SK-N-SH (cell line): ENCODE measurements around the gene KIF3C. TPM values are rescaled to one million over a fixed set of nuclear protein-coding genes. Genes with fewer than 3 reads are reported as not detected.

Source experiments
- CTCF ChIA-PET: fragments of 300-600, 350-600 bp; formaldehyde crosslinking; extraction: SDS; loops from one replicate; lab custom pipeline; 2021; lab: Yijun Ruan, JAX
- POLR2A ChIA-PET: fragments of 350-600 bp; sonication (Branson Sonifier 250); formaldehyde crosslinking; extraction: SDS; loops from one replicate; lab custom pipeline; 2020; ENCODE audit warnings: antibody characterized with exemption, inconsistent platforms; lab: Yijun Ruan, JAX
- DNase-seq: peaks from one replicate; pipeline ENCODE4 v3.0.0; 2012
- H2AFZ ChIP-seq: fragments of 200-600 bp; sonication (generic); 2 replicates; pipeline ENCODE4 v1.8.1; 2016; ENCODE audit warnings: antibody characterized with exemption, mild to moderate bottlenecking, low read depth
- H3F3A ChIP-seq: fragments of 200-600 bp; sonication (generic); replicated peaks from 2 replicates; pipeline ENCODE3; 2016; ENCODE audit warnings: antibody characterized with exemption, mild to moderate bottlenecking; ENCODE audit not compliant: insufficient read depth
- H3K27ac ChIP-seq, 2 experiments: fragments of 200-500 bp in 1 of 2; fragments of 200-600 bp in 1 of 2; sonication (Bioruptor generic) in 1 of 2; sonication (generic), shearing (Covaris generic) in 1 of 2; 2 replicates each; pipeline versions ENCODE4 v1.5.1 to v1.6.1; 2014 to 2016; ENCODE audit warnings: low read depth in 2 of 2, inconsistent platforms in 1 of 2, low read length in 1 of 2, mild to moderate bottlenecking in 1 of 2, mixed read lengths in 1 of 2
- H3K27me3 ChIP-seq: fragments of 200-600 bp; sonication (generic), shearing (Covaris generic); 2 replicates; pipeline ENCODE4 v1.6.1; 2016; ENCODE audit warnings: mixed run types; ENCODE audit not compliant: insufficient read depth
- H3K36me3 ChIP-seq, 2 experiments: fragments of 200-500 bp in 1 of 2; fragments of 200-600 bp in 1 of 2; sonication (Bioruptor generic) in 1 of 2; sonication (generic) in 1 of 2; replicated peaks in 1 of 2; 2 replicates each; pipeline versions ENCODE3 to v1.5.1; 2014 to 2016; ENCODE audit warnings: low read length in 1 of 2, mild to moderate bottlenecking in 1 of 2; ENCODE audit not compliant: insufficient read depth in 2 of 2, control insufficient read depth in 1 of 2
- H3K4me1 ChIP-seq, 2 experiments: fragments of 200-500 bp in 1 of 2; fragments of 200-600 bp in 1 of 2; sonication (Bioruptor generic) in 1 of 2; sonication (generic), shearing (Covaris generic) in 1 of 2; 2 replicates each; pipeline versions ENCODE4 v1.5.1 to v1.6.1; 2014 to 2016; ENCODE audit warnings: low read depth in 1 of 2, low read length in 1 of 2, mixed run types in 1 of 2; ENCODE audit not compliant: insufficient read depth in 2 of 2, control insufficient read depth in 1 of 2
- H3K4me2 ChIP-seq: fragments of 200-600 bp; sonication (generic), shearing (Covaris generic); 2 replicates; pipeline ENCODE4 v1.6.1; 2017; ENCODE audit warnings: mixed run types
- H3K4me3 ChIP-seq, 2 experiments: fragments of 200-500 bp in 1 of 2; fragments of 200-600 bp in 1 of 2; sonication (Bioruptor generic) in 1 of 2; sonication (generic), shearing (Covaris generic) in 1 of 2; 2 replicates each; pipeline versions ENCODE4 v1.5.1 to v1.8.1; 2014 to 2016; ENCODE audit warnings: low read depth in 2 of 2, inconsistent platforms in 1 of 2, low read length in 1 of 2, mild to moderate bottlenecking in 1 of 2, mixed read lengths in 1 of 2, moderate library complexity in 1 of 2
- H3K79me2 ChIP-seq: fragments of 200-600 bp; sonication (generic); 2 replicates; pipeline ENCODE4 v1.8.1; 2017; ENCODE audit warnings: mild to moderate bottlenecking; ENCODE audit not compliant: insufficient read depth
- H3K9ac ChIP-seq: fragments of 200-600 bp; sonication (generic); 2 replicates; pipeline ENCODE4 v1.6.1; 2017; ENCODE audit warnings: mixed run types
- H3K9me2 ChIP-seq: fragments of 200-600 bp; sonication (generic); 2 replicates; pipeline ENCODE4 v1.6.1; 2017; ENCODE audit warnings: mixed run types
- H3K9me3 ChIP-seq: fragments of 200-600 bp; sonication (generic); 2 replicates; pipeline ENCODE4 v1.6.1; 2017; ENCODE audit warnings: mixed run types, mild to moderate bottlenecking, moderate library complexity
- H4K20me1 ChIP-seq: fragments of 200-600 bp; sonication (generic); 2 replicates; pipeline ENCODE4 v1.6.1; 2017; ENCODE audit warnings: mild to moderate bottlenecking, mixed run types; ENCODE audit not compliant: insufficient read depth
- EP300 ChIP-seq, 2 experiments: IDR thresholded peaks; 2 replicates each; pipeline versions ENCODE4 v1.4.0 to v1.6.1; 2012; ENCODE audit warnings: borderline replicate concordance in 1 of 2, low read depth in 1 of 2, low read length in 1 of 2
- FOXJ3 ChIP-seq: sonication (generic); formaldehyde crosslinking; IDR thresholded peaks from 2 replicates; pipeline ENCODE4 v1.5.1; 2020; ENCODE audit warnings: mild to moderate bottlenecking, missing genetic modification reagents
- NRF1 ChIP-seq: IDR thresholded peaks from 2 replicates; pipeline ENCODE4 v1.6.1; 2012; ENCODE audit warnings: low read depth, mild to moderate bottlenecking, low read length
- POLR2AphosphoS5 ChIP-seq: IDR thresholded peaks from 2 replicates; pipeline ENCODE4 v1.6.1; 2012; ENCODE audit warnings: low read depth, low read length
- RCOR1 ChIP-seq: fragments of 150-350 bp; IDR thresholded peaks from 2 replicates; pipeline ENCODE4 v1.6.1; 2017; ENCODE audit warnings: antibody characterized with exemption, low read length
- RXRA ChIP-seq: IDR thresholded peaks from 2 replicates; pipeline ENCODE4 v1.4.0; 2012; ENCODE audit warnings: low read depth, mild to moderate bottlenecking, borderline replicate concordance
- SMC3 ChIP-seq: IDR thresholded peaks from 2 replicates; pipeline ENCODE4 v1.6.1; 2012; ENCODE audit warnings: low read depth, low read length, improper control_type of control experiment
- WGBS: methylation state at CpG from one replicate; pipeline ENCODE4 v1.1.6; 2017; ENCODE audit warnings: low lambda C conversion rate; 5-methylcytosine and 5-hydroxymethylcytosine counted together
- polyA plus RNA-seq, 3 experiments: library from polyadenylated mRNA; depleted of rRNA; stranded (reverse); fragments of >200 nt; gene quantifications; 2 replicates each; pipeline ENCODE4 v1.2.3, GENCODE V29; 2012
- TF ChIP-seq, protein P1 (sequence below): IDR thresholded peaks from 2 replicates; pipeline ENCODE4 v1.4.0; 2012; ENCODE audit warnings: low read depth
- TF ChIP-seq, protein P2 (sequence below): IDR thresholded peaks from 2 replicates; pipeline ENCODE4 v1.6.1; 2012; ENCODE audit warnings: mild to moderate bottlenecking, low read depth, low read length, moderate library complexity

KIF3C gene
- polyA plus RNA-seq, 1 of the 3 experiments (the other 2 are of a cell fraction), result 29.5 TPM

DNA sequence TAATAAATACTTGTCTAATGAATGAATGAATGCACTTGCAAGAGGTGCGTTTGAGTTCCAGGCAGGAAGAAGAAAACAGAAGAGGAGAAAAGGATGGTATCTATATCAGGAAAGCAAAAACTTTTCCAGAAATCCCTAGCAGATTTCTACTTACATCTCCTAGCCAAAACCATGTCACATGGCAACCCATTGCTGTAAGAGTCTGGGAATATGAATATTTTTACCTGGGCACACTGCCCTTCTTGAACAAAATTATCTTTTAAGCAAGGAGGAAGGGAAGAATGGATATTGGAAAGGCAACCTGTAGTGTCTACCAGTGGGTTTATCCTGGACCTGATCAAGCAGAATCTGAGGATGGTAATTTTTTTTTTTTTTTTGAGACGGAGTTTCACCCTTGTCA, 59.8 kb downstream of the KIF3C start:
- Histone ChIP-seq H4K20me1 (no peaks in the 10 kb centered on the region), H3F3A (no peaks in the 10 kb centered on the region), H3K9ac (no peak overlapping the region), H3K36me3 (peaks cover 6 to 8% of the 10 kb centered on the region in 2 experiments), H3K4me1 (no peaks in the 10 kb centered on the region), H2AFZ (no peak overlapping the region), H3K27me3 (no peaks in the 10 kb centered on the region), H3K79me2 (no peaks in the 10 kb centered on the region), H3K27ac (no peak overlapping the region), H3K9me3 (no peaks in the 10 kb centered on the region), H3K4me2 (no peak overlapping the region), H3K4me3 (no peak overlapping the region), H3K9me2 (no peaks in the 10 kb centered on the region)
- POLR2A ChIA-PET, result interaction anchor here (0.6 kb wide), 1 partner anchor 360 kb away, joined by 4 read pairs; no protein-coding TSS in a partner anchor
- WGBS, result 71% methylated on average over 2 of the region's 2 CpGs
- TF ChIP-seq FOXJ3, result no peak
- TF ChIP-seq, protein P1, sequence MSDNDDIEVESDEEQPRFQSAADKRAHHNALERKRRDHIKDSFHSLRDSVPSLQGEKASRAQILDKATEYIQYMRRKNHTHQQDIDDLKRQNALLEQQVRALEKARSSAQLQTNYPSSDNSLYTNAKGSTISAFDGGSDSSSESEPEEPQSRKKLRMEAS, result no peak
- no peak for DNase-seq
- CTCF ChIA-PET, result no interaction called here

DNA sequence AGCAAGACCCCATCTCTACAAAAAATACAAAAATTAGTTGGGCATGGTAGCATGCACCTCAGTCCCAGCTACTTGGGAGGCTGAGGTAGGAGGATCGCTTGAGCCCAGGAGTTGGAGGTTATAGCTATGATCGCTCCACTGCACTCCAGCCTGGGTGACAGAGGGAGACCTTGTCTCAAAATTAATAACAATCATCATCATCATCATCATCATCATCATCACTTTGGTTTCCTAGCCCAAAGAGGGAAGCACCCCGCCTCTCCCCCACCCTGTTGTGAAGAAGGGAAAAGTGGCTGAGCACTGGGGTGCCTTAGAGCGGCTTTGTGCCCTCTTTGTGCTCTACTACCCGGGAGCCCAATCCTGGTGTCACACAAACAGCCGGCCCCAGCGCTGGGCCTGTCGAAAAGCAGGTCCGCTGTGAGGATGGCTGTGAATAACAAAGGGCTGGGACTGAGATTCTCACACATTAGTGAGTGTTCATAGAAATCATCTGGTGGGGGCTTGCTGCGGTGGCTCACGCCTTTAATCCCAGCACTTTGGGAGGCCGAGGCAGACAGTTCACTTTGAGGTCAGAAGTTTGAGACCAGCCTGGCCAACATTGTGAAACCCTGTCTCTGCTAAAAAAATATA, 61.4 kb downstream of the KIF3C start:
- DNase-seq, result no peak
- no peaks in the 10 kb centered on the region for H4K20me1 ChIP-seq
- no peak overlapping the region for H3K9ac ChIP-seq
- TF ChIP-seq, protein P2, sequence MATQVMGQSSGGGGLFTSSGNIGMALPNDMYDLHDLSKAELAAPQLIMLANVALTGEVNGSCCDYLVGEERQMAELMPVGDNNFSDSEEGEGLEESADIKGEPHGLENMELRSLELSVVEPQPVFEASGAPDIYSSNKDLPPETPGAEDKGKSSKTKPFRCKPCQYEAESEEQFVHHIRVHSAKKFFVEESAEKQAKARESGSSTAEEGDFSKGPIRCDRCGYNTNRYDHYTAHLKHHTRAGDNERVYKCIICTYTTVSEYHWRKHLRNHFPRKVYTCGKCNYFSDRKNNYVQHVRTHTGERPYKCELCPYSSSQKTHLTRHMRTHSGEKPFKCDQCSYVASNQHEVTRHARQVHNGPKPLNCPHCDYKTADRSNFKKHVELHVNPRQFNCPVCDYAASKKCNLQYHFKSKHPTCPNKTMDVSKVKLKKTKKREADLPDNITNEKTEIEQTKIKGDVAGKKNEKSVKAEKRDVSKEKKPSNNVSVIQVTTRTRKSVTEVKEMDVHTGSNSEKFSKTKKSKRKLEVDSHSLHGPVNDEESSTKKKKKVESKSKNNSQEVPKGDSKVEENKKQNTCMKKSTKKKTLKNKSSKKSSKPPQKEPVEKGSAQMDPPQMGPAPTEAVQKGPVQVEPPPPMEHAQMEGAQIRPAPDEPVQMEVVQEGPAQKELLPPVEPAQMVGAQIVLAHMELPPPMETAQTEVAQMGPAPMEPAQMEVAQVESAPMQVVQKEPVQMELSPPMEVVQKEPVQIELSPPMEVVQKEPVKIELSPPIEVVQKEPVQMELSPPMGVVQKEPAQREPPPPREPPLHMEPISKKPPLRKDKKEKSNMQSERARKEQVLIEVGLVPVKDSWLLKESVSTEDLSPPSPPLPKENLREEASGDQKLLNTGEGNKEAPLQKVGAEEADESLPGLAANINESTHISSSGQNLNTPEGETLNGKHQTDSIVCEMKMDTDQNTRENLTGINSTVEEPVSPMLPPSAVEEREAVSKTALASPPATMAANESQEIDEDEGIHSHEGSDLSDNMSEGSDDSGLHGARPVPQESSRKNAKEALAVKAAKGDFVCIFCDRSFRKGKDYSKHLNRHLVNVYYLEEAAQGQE, result no peak
- TF ChIP-seq RXRA, result no peak
- no peak for TF ChIP-seq NRF1
- TF ChIP-seq EP300 (IDR thresholded peaks at IDR 0.05; ENCODE audit: borderline replicate concordance in 1 of 2, low read depth in 1 of 2, low read length in 1 of 2), result no peak
- no peak for TF ChIP-seq POLR2AphosphoS5
- no peak for TF ChIP-seq RCOR1
- TF ChIP-seq SMC3, result no peak
- TF ChIP-seq, all 33 proteins: peak for 0
- Histone ChIP-seq H3K9me3 (no peaks in the 10 kb centered on the region), H3K79me2 (no peaks in the 10 kb centered on the region), H3K4me2 (no peak overlapping the region), H3K27ac (no peak overlapping the region), H2AFZ (no peak overlapping the region), H3K27me3 (no peaks in the 10 kb centered on the region), H3K9me2 (no peaks in the 10 kb centered on the region), H3K4me3 (no peak overlapping the region), H3K4me1 (no peaks in the 10 kb centered on the region), H3F3A (no peaks in the 10 kb centered on the region), H3K36me3 (peaks cover 0 to under 1% of the 10 kb centered on the region in 2 experiments)
- WGBS, result 87% methylated on average over 12 of the region's 12 CpGs
- CTCF ChIA-PET, result no interaction called here
- POLR2A ChIA-PET, result no interaction called here
